Vagina (tissue), 2 donors: ENCODE results near the gene NUP205.

Experiments
- CTCF ChIP-seq, 3 experiments: fragments of 450-650 bp in 2 of 3; fragments of 200-600 bp in 1 of 3; sonication (generic) in 1 of 3; IDR thresholded peaks; one replicate each; pipeline ENCODE4 v1.5.1; 2017 to 2019; ENCODE audit warnings: antibody characterized with exemption in 3 of 3, mild to moderate bottlenecking in 2 of 3, moderate library complexity in 2 of 3
- POLR2A ChIP-seq, 2 donors: fragments of 450-650 bp; IDR thresholded peaks; one replicate each; pipeline ENCODE4 v1.6.1; 2017; ENCODE audit warnings: antibody characterized with exemption in 2 of 2, mild to moderate bottlenecking in 2 of 2, moderate library complexity in 2 of 2

GRCh38 chr7:135523146-135523545 is 34.6 kb upstream of the NUP205 start:
- TF ChIP-seq CTCF (IDR thresholded peaks at IDR 0.05) = no peak
- no peak for TF ChIP-seq POLR2A (IDR thresholded peaks at IDR 0.05)
